ENCODE measurements around the gene SKAP2.
A peak's percentile ranks its signal among the peaks of the same experiment; 100 is the strongest.

The SKAP2 gene, protein sequence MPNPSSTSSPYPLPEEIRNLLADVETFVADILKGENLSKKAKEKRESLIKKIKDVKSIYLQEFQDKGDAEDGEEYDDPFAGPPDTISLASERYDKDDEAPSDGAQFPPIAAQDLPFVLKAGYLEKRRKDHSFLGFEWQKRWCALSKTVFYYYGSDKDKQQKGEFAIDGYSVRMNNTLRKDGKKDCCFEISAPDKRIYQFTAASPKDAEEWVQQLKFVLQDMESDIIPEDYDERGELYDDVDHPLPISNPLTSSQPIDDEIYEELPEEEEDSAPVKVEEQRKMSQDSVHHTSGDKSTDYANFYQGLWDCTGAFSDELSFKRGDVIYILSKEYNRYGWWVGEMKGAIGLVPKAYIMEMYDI

GRCh38 chr7:26864309-26865093 lies at the start of gene SKAP2:
TSS of gene SKAP2 (minus strand) at chr7:26864590. CDS start at chr7:26864429, 161 bp downstream.
- peak; percentile 67 to 69 for DNase-seq (ENCODE audit: low read depth in 2 of 2)

DNA sequence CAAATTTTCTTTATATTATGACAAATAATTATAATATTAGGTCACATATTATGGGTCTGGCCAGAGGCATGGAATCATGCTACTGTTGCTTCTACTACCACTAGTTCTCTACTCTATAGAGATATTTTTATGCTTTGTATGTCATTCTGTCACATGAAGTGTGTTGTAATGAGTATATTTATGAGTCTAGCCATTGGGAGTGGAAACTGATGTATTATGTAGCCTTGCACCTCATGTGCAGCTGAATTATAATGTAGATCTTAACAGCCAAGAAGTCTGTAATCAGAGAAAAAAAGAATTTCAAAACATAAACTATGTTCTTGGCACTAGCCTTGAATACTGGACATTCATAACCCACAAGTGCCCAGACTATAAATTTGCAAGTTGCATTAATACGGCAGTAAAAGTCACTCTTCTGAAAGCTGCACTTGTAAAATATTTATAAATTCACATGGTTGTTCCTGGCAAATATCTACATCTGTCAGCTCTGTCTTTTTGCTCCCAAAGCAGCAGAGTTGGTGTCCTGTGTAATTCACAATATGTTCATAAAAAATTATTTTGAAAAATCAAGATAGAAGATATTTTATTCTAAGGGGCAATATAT lies 48.6 kb upstream of the SKAP2 start:
- no peak for DNase-seq (ENCODE audit: low read depth in 2 of 2)

DNA sequence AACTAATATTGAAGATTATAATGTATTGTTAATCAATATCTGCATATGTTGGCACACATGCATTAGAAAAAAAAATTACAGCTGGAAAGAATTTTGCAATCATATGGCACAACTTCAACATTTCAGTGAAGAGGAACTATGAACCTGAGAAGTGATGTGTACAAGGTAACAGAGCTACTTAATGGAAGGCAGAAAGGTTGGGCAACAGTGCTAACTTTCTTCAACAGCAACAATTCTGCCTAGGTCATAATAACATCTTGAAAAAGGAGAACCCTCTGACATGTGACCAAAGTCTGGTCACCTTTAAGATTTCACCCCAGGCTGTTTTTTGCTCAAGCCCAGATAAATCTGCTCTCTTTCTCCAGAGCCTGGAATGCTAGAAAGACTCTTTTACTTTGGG lies 47.9 kb upstream of the SKAP2 start:
- DNase-seq (ENCODE audit: low read depth in 2 of 2): no peak

DNA sequence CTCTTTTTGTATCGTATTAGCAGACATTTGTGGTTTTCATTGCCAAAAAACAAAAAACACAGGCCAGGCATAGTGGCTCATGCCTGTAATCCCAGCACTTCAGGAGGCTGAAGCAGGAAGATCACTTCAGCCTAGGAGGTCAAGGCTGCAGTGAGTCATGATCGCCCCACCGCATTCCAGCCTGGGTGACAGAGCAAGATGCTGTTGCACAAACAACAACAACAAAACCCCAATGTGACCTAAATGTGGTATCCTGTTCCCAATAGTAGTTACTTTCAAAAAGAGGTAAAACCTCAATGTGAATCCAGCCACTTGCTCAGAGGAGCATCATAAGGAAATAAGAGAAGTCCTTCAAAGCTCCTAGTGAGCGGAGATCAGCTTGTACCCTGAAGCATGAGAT lies 45.8 kb upstream of the SKAP2 start:
- DNase-seq (ENCODE audit: low read depth in 2 of 2): no peak

- DNase-seq (ENCODE audit: low read depth in 2 of 2): no peak
Measured at GRCh38 chr7:26900251-26900650, 35.9 kb upstream of the SKAP2 start.

GRCh38 chr7:26899519-26899918 lies 35.1 kb upstream of the SKAP2 start:
- DNase-seq (ENCODE audit: low read depth in 2 of 2): no peak

DNA sequence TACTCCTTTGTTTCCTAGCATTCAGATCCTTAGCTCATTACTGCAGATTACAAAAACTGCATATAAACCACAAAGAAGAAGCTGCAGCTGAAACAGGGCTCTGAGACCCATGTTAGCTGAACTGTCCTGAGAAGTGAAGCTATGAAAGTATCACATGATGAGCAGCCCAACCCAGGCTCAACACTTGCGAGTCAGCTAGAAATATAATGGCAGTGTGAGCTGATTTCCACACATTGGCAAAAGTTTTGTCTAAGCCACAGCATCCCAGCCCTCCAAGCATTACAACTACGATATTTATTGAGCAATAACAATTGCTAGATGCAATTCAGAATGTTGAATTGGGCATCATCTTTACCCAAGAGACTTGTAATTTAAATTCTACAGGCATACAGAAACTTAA lies 34.5 kb upstream of the SKAP2 start:
- DNase-seq (ENCODE audit: low read depth in 2 of 2): no peak

DNA sequence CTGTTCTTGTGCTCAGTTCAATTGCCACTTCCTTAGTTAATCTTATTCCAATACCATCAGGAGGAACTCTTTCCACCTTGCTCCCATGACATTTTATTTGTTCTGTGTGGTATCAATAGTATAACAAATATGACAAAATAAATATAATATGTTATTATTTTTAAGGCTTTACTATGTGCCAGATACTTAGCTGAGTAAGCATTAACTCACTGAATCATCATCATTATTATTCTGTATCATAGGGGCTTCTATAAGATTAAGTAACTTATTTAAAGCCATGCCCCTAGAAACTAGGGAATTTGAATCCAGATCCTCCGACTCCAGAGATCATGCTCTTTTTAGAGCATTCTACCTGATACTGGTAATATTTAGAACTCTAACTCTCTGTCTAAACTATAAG lies 33.5 kb upstream of the SKAP2 start:
- no peak for DNase-seq (ENCODE audit: low read depth in 2 of 2)

DNA sequence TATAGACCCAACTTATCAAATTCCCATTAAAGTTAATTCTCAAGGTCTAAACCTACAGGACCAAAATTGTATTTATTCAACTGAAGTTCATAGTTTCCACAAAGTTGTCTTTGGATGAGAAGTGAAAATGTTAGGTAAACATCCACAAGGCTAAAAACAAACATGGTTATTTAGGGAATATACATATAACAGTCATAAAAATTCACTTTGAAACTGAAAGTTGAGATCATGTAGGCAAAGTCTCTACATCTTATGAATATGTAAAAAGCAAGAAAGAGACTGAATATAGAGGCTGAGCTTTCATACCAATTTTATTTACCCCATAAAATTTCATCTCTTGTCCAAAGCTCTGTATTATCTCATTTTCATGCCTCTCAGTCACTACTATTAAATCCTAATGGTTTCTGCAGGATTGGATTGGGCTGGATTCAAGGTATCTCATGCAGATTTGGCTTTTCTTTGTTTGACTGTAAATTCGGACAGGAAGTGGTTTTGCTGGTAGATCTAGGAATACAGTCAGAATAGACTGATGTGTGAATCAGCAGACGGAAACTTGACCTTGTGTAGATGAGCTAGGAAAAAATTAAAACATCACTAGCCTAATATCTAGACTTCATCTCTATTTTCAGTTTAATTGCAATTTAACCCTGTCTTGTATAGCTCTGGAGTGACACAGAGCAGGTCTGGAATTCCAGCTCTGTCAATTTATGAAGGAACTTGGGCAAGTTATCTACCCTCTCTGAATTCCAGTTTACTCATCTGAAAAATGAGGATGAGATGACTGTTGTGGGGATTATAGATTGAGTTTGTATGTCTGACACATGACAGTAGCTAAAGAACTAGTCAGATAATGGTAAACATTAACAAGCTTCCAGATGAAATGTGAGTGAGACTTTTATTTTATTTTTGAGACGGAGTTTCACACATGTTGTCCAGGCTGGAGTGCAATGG lies 27.3 kb upstream of the SKAP2 start:
- no peak for DNase-seq (ENCODE audit: low read depth in 2 of 2)

DNA sequence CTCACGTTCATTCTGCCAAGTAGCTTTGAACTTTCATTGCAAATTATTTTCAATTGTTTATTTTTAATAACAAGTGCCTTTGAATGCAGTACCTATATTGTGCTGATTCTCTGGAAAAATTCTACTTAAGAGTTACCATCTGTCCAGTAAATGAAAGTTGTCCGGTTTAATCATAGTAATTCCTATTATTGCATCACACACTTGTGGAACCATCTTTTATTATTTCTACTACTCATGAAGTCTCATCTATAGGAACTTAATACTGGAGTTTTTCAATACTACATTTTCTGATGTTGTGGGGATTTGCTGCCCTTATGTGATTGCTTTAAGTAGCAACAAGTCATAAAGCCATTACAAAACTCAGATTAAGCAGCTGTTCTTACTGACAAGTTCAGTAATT lies 16.5 kb upstream of the SKAP2 start:
- no peak for DNase-seq (ENCODE audit: low read depth in 2 of 2)

DNA sequence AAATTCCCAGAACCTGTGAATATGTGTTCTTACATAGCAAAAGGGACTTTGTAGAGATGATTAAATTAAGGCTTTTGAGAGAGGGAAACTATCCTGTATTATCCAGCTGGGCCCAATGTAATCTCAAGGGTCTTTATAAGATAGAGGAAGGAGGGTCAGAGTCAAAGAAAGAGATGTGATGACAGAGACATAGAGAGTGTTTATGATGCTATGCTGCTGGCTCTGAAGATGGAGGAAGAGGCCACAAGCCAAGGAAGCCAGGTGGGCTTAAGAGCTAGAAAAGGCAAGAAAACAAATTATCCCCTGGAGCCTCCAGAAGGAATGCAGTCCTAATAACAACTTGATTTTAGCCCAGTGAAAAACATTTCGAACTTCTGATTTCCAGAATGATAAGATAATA lies 15.3 kb upstream of the SKAP2 start:
- DNase-seq (ENCODE audit: low read depth in 2 of 2): no peak

DNA sequence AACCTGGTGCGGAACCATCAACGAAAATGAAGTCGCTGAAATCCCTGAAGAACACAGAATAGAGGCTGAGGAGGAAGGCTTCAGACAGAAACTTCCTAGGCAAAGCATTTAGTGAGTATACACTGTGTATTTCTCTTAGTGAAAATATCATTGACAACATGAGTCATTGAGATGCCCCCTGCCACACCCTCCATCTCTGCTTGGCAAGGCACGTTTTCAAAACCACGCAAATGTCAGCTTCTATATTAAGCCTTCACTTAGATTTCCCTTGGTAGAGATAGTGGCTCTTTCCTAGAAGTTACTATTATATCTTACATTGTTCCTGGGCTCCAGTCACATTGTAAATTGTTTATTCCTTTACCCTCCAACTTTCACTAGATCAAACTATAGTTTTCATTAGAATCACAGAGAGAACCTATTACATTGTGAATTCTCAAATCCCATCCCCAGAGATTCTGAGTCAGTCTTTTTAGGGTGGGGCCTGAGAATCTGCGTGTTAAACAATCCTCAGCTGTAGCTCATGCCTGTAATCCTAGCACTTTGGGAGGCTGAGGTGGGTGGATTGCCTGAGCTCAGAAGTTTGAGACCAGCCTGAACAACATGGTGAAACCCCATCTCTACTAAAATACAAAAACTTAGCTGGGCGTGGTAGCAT lies 4.6 kb upstream of the SKAP2 start:
- DNase-seq (ENCODE audit: low read depth in 2 of 2): no peak

- no peak for DNase-seq (ENCODE audit: low read depth in 2 of 2)
Measured at GRCh38 chr7:26865094-26865388, 651 bp upstream of the SKAP2 start.

- DNase-seq (ENCODE audit: low read depth in 2 of 2): no peak
Measured at GRCh38 chr7:26863518-26864308, 677 bp downstream of the SKAP2 start.

DNA sequence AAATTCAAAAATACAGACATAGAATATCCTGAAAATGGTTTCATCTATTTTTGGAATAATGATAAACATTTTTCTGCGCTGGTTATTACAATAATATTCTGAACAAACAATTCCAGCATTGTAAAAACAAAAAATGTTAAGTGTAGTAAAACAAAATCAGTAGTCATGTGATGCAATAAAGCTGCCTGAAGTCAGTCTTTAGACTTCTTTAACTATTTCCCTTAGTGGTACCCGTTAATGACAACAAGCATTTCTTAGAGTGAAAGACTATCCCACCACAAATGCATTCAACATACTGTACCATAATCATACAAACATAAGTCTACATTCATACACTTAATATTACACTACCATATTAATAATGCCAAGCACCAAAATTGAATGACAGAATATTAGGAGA lies 1.6 kb downstream of the SKAP2 start:
- no peak for DNase-seq (ENCODE audit: low read depth in 2 of 2)

GRCh38 chr7:26861050-26861449 lies 3.3 kb downstream of the SKAP2 start:
- no peak for DNase-seq (ENCODE audit: low read depth in 2 of 2)

DNA sequence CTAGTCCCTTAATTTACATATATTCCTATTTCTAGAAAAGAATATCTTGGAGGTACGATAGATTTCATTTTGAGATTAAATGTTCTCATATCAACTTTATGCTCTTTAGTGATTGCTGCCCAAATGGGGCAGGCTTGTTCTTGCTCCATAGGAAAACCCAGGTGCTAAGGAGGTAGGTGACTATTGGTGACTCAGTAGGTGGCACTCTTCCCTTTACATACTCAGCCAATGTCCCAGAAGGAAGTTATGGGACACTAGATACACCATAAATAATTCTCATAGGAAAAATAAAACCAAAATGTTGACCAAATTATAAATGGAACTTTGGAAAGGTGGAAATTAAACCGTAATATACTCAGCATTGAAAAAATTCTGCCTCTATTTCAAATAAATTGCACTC lies 4.0 kb downstream of the SKAP2 start:
- DNase-seq (ENCODE audit: low read depth in 2 of 2): no peak

DNA sequence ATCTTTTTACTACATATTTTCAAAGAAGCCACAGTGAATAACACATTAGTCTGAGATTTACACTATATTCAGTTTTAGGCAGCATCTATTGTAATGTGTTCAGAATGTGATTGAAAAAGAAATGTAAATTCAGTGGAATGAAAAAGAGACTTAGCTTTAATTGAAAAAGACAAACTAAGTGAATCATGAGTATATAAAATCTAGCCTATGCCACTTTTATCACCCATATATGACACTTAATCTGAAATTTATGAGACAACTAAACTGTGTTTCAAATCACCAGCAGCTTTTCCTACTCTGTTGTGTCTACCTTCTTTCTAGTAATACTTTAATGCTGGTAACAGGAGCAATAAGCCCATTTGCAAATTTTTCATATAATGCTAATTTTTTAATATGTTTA lies 4.7 kb downstream of the SKAP2 start:
- no peak for DNase-seq (ENCODE audit: low read depth in 2 of 2)

DNA sequence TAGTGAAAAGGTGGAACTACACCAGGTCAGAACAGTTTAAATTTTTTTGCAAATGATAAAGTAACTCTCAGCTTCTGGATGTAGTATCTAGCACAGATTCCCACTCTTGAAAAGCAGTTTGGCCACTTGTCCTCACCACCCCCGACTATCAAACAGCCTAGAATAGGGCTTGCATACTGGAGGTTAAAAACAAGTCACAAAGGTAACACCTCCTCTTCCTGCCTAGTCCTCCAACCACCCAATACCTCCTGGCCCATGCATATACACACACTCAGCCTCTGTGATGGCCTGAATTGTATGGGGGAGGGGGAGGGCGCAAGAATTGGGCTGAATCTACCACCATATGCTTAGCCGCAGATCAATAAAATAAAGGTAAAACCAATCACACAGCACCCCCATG lies 5.7 kb downstream of the SKAP2 start:
- no peak for DNase-seq (ENCODE audit: low read depth in 2 of 2)

DNA sequence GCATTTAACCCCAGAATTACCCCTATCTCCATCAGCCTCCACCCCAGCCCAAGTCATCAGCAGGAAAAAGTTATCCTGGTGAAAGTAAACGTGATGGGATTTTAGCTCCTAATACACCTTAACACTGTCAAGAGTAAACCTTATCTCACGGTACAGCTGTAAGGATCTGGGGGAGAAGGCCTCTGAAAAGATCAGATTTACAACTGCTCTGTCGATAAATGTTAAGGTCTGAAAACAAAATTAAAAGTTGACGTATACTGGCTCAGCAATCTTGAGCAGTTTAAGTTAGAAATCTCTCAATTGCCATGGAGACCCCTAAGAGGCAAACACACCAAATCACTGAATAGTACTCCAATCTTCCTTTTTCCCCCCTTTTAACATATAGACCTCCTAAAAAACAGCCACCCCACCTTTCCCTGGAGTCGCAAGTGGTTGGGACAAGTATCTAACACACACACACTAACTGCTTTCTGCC lies 6.1 kb downstream of the SKAP2 start:
- DNase-seq (ENCODE audit: low read depth in 2 of 2): no peak

Data from stimulated activated CD8-positive, alpha-beta memory T cell treated with anti-CD3 and anti-CD28 coated beads, Interleukin-7, amount 100 ng/mL, for 1 hour (primary cell).